Left renal cortex interstitium (tissue), 4 donors: ENCODE measurements around the gene SORCS2. TPM values are rescaled to one million over a fixed set of nuclear protein-coding genes. Genes with fewer than 3 reads are reported as not detected.
A peak's percentile ranks its signal among the peaks of the same experiment; 100 is the strongest.

Experiments used
- DNase-seq, 4 donors: peaks; one replicate each; pipeline ENCODE4 v3.0.0-alpha.2; 2013; ENCODE audit warnings: low read depth in 4 of 4, low spot score in 2 of 4, missing footprints in 1 of 4
- polyA plus RNA-seq, 4 donors: library from polyadenylated mRNA; unstranded; fragments of 120-200 nt; gene quantifications; one replicate each; pipeline ENCODE4 v1.2.1, GENCODE V29; 2013; ENCODE audit not compliant: insufficient read length in 4 of 4

The SORCS2 gene
- polyA plus RNA-seq, 4 donors = 3.7 to 11.5 (median 8.4) TPM

- no peak for DNase-seq
Observed at GRCh38 chr4:7397206-7398103, 205.1 kb downstream of the SORCS2 start.

GRCh38 chr4:7398104-7398423 lies 205.7 kb downstream of the SORCS2 start:
- DNase-seq = no peak

GRCh38 chr4:7398788-7399439 lies 206.6 kb downstream of the SORCS2 start:
- no peak for DNase-seq

- DNase-seq = no peak
Observed at GRCh38 chr4:7399440-7400234, 207.3 kb downstream of the SORCS2 start.

GRCh38 chr4:7400671-7401298 lies 208.4 kb downstream of the SORCS2 start:
- DNase-seq = no peak

GRCh38 chr4:7402526-7402925 lies 210.2 kb downstream of the SORCS2 start:
- no peak for DNase-seq

- no peak for DNase-seq
Observed at GRCh38 chr4:7403001-7403400, 210.7 kb downstream of the SORCS2 start.

- DNase-seq = no peak
Observed at GRCh38 chr4:7408166-7408565, 215.8 kb downstream of the SORCS2 start.

GRCh38 chr4:7410446-7410845 lies 218.1 kb downstream of the SORCS2 start:
- DNase-seq = peak in 2 of 4 donors; percentile 16 to 34

GRCh38 chr4:7411491-7411890 lies 219.2 kb downstream of the SORCS2 start:
- no peak for DNase-seq

GRCh38 chr4:7411896-7412553 lies 219.7 kb downstream of the SORCS2 start:
- no peak for DNase-seq

- no peak for DNase-seq
Observed at GRCh38 chr4:7412554-7412912, 220.2 kb downstream of the SORCS2 start.

- no peak for DNase-seq
Observed at GRCh38 chr4:7414046-7414445, 221.7 kb downstream of the SORCS2 start.

- no peak for DNase-seq
Observed at GRCh38 chr4:7414736-7415510, 222.6 kb downstream of the SORCS2 start.

- no peak for DNase-seq
Observed at GRCh38 chr4:7415927-7416686, 223.8 kb downstream of the SORCS2 start.

GRCh38 chr4:7416745-7417432 lies 224.6 kb downstream of the SORCS2 start:
- no peak for DNase-seq

- no peak for DNase-seq
Observed at GRCh38 chr4:7417639-7418038, 225.3 kb downstream of the SORCS2 start.
